Spleen (tissue), 11 donors: Measurements from ENCODE around the gene HOXB9. TPM values are rescaled to one million over a fixed set of nuclear protein-coding genes. Genes with fewer than 3 reads are reported as not detected.

Source experiments
- DNase-seq: peaks from one replicate; pipeline ENCODE4 v3.0.0-alpha.2; 2020
- H3K27ac ChIP-seq, 8 donors: fragments of 200-600 bp; sonication (generic) in 7 of 8; 1 replicate in 4 of 8; 2 replicates in 4 of 8; pipeline versions ENCODE4 v1.5.0 to v1.8.0; 2016 to 2021; ENCODE audit warnings: inconsistent platforms in 4 of 8, mild to moderate bottlenecking in 4 of 8, moderate library complexity in 1 of 8
- H3K27me3 ChIP-seq, 7 donors: fragments of 200-600 bp; sonication (generic) in 6 of 7; replicated peaks in 1 of 7; 1 replicate in 4 of 7; 2 replicates in 3 of 7; pipeline versions ENCODE4 v1.5.0 to v1.8.0; 2016 to 2021; ENCODE audit warnings: inconsistent platforms in 3 of 7, mild to moderate bottlenecking in 1 of 7
- H3K36me3 ChIP-seq, 6 donors: fragments of 200-600 bp; sonication (generic) in 5 of 6; 1 replicate in 4 of 6; 2 replicates in 2 of 6; pipeline versions ENCODE4 v1.5.0 to v1.8.0; 2016 to 2021; ENCODE audit warnings: inconsistent platforms in 2 of 6
- H3K4me1 ChIP-seq, 6 donors: fragments of 200-600 bp; sonication (generic) in 5 of 6; 1 replicate in 3 of 6; 2 replicates in 3 of 6; pipeline versions ENCODE4 v1.5.0 to v1.8.0; 2016 to 2021; ENCODE audit warnings: inconsistent platforms in 3 of 6
- H3K4me3 ChIP-seq, 8 donors: fragments of 200-600 bp; sonication (generic) in 7 of 8; 1 replicate in 4 of 8; 2 replicates in 4 of 8; pipeline versions ENCODE4 v1.5.0 to v1.8.0; 2016 to 2021; ENCODE audit warnings: inconsistent platforms in 4 of 8, mild to moderate bottlenecking in 4 of 8, moderate library complexity in 2 of 8
- H3K9me3 ChIP-seq, 8 donors: fragments of 200-600 bp; sonication (generic) in 7 of 8; 1 replicate in 4 of 8; 2 replicates in 4 of 8; pipeline versions ENCODE4 v1.5.0 to v1.8.0; 2016 to 2021; ENCODE audit warnings: inconsistent platforms in 4 of 8
- POLR2A ChIP-seq, 3 donors: fragments of 450-650 bp; IDR thresholded peaks; one replicate each; pipeline ENCODE4 v1.5.1; 2017; ENCODE audit warnings: antibody characterized with exemption in 3 of 3, mild to moderate bottlenecking in 1 of 3
- POLR2AphosphoS5 ChIP-seq, 3 donors: sonication (generic); formaldehyde crosslinking; IDR thresholded peaks; one replicate each; pipeline ENCODE4 v1.5.1; 2017; ENCODE audit warnings: antibody characterized with exemption in 3 of 3
- WGBS, 5 donors: extraction: QIAGEN DNeasy Blood & Tissue Kit in 3 of 5; methylation state at CpG; one replicate each; pipeline versions ENCODE4 v1.1.5 to v1.1.7; 2013 to 2018; 5-methylcytosine and 5-hydroxymethylcytosine counted together
- intact Hi-C: fragments of 100-400 bp; cut with DNase I; formaldehyde crosslinking; loops from one replicate; pipeline ENCODE4 v1.15.0; 2023; ENCODE audit warnings: low total_unique reads
- polyA plus RNA-seq, 3 donors: library from polyadenylated mRNA; stranded (reverse); fragments of 200-250 nt; gene quantifications; one replicate each; pipeline ENCODE4 v1.2.1, GENCODE V29; 2013
- total RNA-seq, 7 donors: library from RNA; depleted of rRNA in 3 of 7; stranded (reverse); fragments of >200 nt in 3 of 7; fragmentation: NEBNext Ultra II Directional in 4 of 7; extraction: Animal tissue kit (Norgen Biotek cat#: 25700) in 4 of 7; gene quantifications; one replicate each; pipeline versions ENCODE4 v1.1.0 to v1.2.1, GENCODE V29; 2016 to 2021
- TF ChIP-seq, protein P1 (sequence below), 11 experiments: fragments of 200-600 bp in 7 of 11; fragments of 450-650 bp in 4 of 11; sonication (generic) in 4 of 11; IDR thresholded peaks in 8 of 11; conservative IDR thresholded peaks in 3 of 11; 1 replicate in 7 of 11; 2 replicates in 4 of 11; pipeline versions ENCODE4 v1.4.0 to v1.8.0; 2016 to 2021; ENCODE audit warnings: antibody characterized with exemption in 11 of 11, inconsistent platforms in 4 of 11, mild to moderate bottlenecking in 1 of 11
- donor health status: healthy with polysubstance abuse.
- donor health status: DM: no; HTN: no; CAD: no; lungs with moderate emphysema.
- donor health status: DM: no; HTN: no; CAD: no.
- donor health status: Bipolar disorder and iron deficiency.
- donor health status: healthy.
- donor health status: DM: no; HTN: no; CAD: no.
- donor health status: DM: yes; HTN: yes; CAD: no.

Gene HOXB9
- total and polyA plus RNA-seq, 10 donors, result 0.10 to 0.50 (median 0.42) TPM; not detected in 5

DNA sequence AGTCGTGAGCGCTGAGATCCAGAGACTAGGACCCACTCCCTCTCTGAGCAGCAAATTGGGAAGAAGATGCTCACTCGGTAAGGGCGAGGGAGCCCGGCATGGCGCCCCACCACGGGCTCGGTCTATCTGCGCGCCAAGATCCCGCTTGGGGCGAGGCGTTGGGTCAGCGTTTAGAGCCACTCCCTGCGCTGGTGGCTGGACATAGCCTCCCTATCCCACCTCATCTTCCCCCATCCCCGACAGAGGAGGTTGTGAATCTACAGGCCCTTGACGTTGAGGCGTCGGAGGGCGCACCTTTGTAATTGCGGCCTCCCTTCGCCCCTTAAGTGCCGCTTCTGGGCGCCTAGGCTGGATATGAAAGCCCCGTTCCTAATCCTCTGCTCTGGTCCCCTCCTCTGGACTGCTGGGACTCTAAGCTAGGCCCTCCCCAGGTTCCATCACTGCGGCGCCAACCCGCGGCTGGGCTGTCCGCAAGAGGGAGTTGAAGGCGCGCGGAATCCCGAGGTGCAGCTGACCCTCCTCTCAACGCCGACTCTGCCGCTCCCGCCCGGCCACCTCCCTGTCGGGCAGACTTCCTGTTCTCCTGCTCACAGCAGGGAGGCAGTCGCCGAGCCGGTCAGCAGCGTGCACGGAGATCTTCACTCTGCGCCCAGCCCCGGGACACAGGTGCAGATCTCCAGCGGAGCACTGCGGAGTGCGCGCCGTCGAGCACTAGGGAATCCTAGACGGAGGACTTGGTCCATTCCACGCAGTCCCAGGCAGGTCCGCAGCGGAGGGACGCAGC is 16.1 kb upstream of the HOXB9 start:
- no peaks in the 10 kb centered on the region for H3K36me3 ChIP-seq
- intact Hi-C loops, result no loop called here
- H3K4me1 ChIP-seq, result peaks cover 5 to 36% (median 20%) of the 10 kb centered on the region in 6 donors
- 11 to 19% (median 13%) methylated on average over 16 to 58 of the region's 58 CpGs for WGBS, 5 donors
- no peaks in the 10 kb centered on the region for H3K9me3 ChIP-seq
- no peak for DNase-seq
- TF ChIP-seq, protein P1, sequence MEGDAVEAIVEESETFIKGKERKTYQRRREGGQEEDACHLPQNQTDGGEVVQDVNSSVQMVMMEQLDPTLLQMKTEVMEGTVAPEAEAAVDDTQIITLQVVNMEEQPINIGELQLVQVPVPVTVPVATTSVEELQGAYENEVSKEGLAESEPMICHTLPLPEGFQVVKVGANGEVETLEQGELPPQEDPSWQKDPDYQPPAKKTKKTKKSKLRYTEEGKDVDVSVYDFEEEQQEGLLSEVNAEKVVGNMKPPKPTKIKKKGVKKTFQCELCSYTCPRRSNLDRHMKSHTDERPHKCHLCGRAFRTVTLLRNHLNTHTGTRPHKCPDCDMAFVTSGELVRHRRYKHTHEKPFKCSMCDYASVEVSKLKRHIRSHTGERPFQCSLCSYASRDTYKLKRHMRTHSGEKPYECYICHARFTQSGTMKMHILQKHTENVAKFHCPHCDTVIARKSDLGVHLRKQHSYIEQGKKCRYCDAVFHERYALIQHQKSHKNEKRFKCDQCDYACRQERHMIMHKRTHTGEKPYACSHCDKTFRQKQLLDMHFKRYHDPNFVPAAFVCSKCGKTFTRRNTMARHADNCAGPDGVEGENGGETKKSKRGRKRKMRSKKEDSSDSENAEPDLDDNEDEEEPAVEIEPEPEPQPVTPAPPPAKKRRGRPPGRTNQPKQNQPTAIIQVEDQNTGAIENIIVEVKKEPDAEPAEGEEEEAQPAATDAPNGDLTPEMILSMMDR (IDR thresholded peaks at IDR 0.05 in 8 of 11, conservative IDR thresholded peaks at IDR 0.05 in 3 of 11), result no peak
- TF ChIP-seq POLR2AphosphoS5 (IDR thresholded peaks at IDR 0.05) (no peak), POLR2A (IDR thresholded peaks at IDR 0.05) (no peak)
- no peak overlapping the region for H3K27ac ChIP-seq
- H3K4me3 ChIP-seq, result no peak overlapping the region
- H3K27me3 ChIP-seq, result peaks cover 19 to 100% (median 95%) of the 10 kb centered on the region in 7 donors

DNA sequence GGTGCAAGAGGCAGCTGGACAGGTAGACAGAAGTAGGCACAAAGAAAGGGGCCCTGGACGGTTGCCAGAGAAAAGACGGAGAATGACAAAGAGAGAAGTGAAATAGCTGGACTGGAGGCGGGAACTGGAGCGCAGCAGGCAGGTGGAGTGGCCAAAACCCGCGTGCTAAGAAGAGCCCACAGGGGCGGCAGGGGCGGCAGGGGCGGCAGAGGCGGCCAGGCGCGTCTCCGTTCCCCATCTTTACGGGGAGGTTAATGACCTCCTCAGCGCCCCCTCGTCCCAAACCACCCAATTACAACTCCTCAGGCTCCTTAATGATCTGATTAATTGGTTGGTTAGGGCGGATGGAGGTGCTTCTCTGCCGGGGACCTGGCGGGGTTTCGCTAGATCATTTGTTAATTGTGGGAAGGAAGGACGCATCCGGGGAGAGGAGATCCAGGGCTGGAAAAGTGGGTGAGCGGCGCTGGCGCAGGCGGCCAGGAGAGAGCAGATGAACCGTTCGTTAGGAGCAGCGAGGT is 15.4 kb upstream of the HOXB9 start:
- 12 to 15% (median 13%) methylated on average over 29 of the region's 29 CpGs for WGBS, 5 donors
- no peak for DNase-seq
- H3K27me3 ChIP-seq, result peaks cover 21 to 100% (median 95%) of the 10 kb centered on the region in 7 donors
- H3K27ac ChIP-seq, result no peak overlapping the region
- no peaks in the 10 kb centered on the region for H3K9me3 ChIP-seq
- intact Hi-C loops, result no loop called here
- H3K4me1 ChIP-seq, result peaks cover 3 to 33% (median 16%) of the 10 kb centered on the region in 6 donors
- no peak for TF ChIP-seq POLR2AphosphoS5 (IDR thresholded peaks at IDR 0.05)
- no peak overlapping the region for H3K4me3 ChIP-seq
- no peaks in the 10 kb centered on the region for H3K36me3 ChIP-seq

DNA sequence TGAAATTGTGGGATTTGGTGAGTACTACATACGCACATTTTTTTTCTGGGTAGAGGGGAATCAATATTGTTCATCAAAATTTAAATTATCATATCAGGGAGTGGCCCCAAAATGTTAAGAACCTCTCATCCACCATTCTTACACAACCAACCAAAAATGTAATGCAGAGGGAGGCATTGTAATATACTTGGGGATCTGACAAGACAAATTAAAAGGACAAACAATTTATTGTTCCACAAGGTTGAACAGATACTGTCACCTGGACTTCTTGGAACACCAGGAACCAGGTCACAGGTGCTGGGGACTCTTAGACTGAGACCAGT is 14.7 kb upstream of the HOXB9 start:
- Histone ChIP-seq H3K4me3 (no peak overlapping the region), H3K4me1 (peaks cover 0 to 32% (median 11%) of the 10 kb centered on the region in 6 donors), H3K27ac (no peak overlapping the region), H3K9me3 (no peaks in the 10 kb centered on the region), H3K36me3 (no peaks in the 10 kb centered on the region), H3K27me3 (peaks cover 18 to 100% (median 95%) of the 10 kb centered on the region in 7 donors)
- WGBS, 5 donors, result 68 to 78% (median 69%) methylated on average over 1 of the region's 1 CpG
- TF ChIP-seq POLR2AphosphoS5 (IDR thresholded peaks at IDR 0.05), result no peak
- TF ChIP-seq, protein P1 (IDR thresholded peaks at IDR 0.05 in 8 of 11, conservative IDR thresholded peaks at IDR 0.05 in 3 of 11), result no peak
- no peak for TF ChIP-seq POLR2A (IDR thresholded peaks at IDR 0.05)
- DNase-seq, result no peak
- intact Hi-C loops, result no loop called here

DNA sequence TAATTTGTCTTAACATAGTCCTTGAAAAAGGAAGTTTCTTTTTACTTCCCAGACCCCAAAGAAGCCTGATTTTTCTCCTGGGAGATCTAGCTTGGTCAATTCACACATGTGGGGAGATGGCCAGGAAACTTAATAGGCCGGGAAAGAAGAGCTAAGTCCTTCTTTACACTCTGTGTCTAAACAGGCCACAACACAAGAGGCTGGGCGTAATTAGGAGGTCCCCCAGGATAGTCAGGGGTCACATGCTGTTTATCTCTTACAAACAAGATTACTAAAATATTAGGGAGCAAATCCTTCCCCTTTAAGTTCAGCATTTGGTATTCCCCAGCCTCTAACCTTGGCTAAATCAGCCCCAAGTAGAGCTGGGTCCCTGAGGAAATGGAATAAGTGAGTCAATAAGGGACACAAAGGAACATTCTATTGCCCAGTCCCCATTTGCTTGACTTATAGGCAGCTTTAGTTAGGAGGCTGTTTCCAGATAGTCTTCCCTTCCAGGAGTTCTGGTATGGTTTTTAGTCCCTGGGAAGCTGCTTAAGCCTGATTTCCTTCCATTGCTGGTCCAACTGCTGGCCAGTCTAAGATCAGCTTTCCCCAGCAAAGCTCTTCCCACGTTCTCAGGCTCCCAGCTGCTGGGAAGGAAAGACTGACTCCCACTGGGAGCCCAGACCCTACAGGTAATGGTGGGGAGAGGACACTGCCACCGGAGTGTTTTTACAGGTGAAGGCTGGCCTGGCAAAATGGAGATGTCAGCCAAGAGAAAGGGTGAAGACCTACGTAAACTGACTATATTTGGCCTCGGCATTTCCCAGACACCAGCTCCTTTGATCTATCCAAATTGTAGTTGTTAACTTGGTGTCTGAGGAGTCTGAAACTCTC is 14.1 kb upstream of the HOXB9 start:
- intact Hi-C loops, result no loop called here

More for the DNA sequence above, 14.1 kb upstream of the HOXB9 start:
- Histone ChIP-seq H3K4me1 (peaks cover 0 to 27% (median 10%) of the 10 kb centered on the region in 6 donors), H3K36me3 (no peaks in the 10 kb centered on the region), H3K27ac (no peak overlapping the region), H3K4me3 (no peak overlapping the region), H3K9me3 (no peaks in the 10 kb centered on the region), H3K27me3 (peaks cover 18 to 100% (median 95%) of the 10 kb centered on the region in 7 donors)
- WGBS, 5 donors, result 61 to 85% (median 73%) methylated on average over 6 of the region's 6 CpGs
- no peak for TF ChIP-seq POLR2AphosphoS5 (IDR thresholded peaks at IDR 0.05)
- no peak for TF ChIP-seq POLR2A (IDR thresholded peaks at IDR 0.05)
- TF ChIP-seq, protein P1 (IDR thresholded peaks at IDR 0.05 in 8 of 11, conservative IDR thresholded peaks at IDR 0.05 in 3 of 11), result no peak
- no peak for DNase-seq
